Natural killer cell (primary cell): ENCODE measurements around the gene AKIRIN2. TPM values are rescaled to one million over a fixed set of nuclear protein-coding genes. Genes with fewer than 3 reads are reported as not detected.

Experiments
- ATAC-seq, 3 donors: fragments of 150-1000 bp in 2 of 3; fragments of 200-7000 bp in 1 of 3; cut with Tn5 transposase; 1 replicate in 1 of 3; 2 replicates in 2 of 3; pipeline ENCODE4 v1.10.0; 2021; ENCODE audit warnings: mild to moderate bottlenecking in 2 of 3, moderate library complexity in 2 of 3
- DNase-seq, 2 donors: peaks; one replicate each; pipeline versions ENCODE4 v3.0.0 to v3.0.0-alpha.2; 2013 to 2021; ENCODE audit warnings: mixed read lengths in 1 of 2
- H3K27ac ChIP-seq: one replicate; pipeline ENCODE4 v1.5.1; 2013; ENCODE audit warnings: mild to moderate bottlenecking, low read length
- H3K27me3 ChIP-seq: one replicate; pipeline ENCODE4 v1.6.1; 2013; ENCODE audit warnings: low read length; ENCODE audit not compliant: control insufficient read depth, insufficient read depth
- H3K36me3 ChIP-seq: one replicate; pipeline ENCODE4 v1.6.1; 2013; ENCODE audit warnings: low read length; ENCODE audit not compliant: control insufficient read depth, insufficient read depth
- H3K4me1 ChIP-seq: one replicate; pipeline ENCODE4 v1.6.1; 2013; ENCODE audit warnings: low read length; ENCODE audit not compliant: control insufficient read depth, insufficient read depth
- H3K4me3 ChIP-seq: one replicate; pipeline ENCODE4 v1.5.1; 2013; ENCODE audit warnings: low read length
- H3K9me3 ChIP-seq: one replicate; pipeline ENCODE4 v1.6.1; 2013; ENCODE audit warnings: low read length; ENCODE audit not compliant: control insufficient read depth, insufficient read depth
- H3K27ac Mint-ChIP-seq, 2 donors: one replicate each; pipeline ENCODE4 v1.8.0; 2022; ENCODE audit warnings: mild to moderate bottlenecking in 2 of 2, mixed read lengths in 2 of 2, moderate library complexity in 1 of 2
- H3K27me3 Mint-ChIP-seq, 2 donors: one replicate each; pipeline ENCODE4 v1.8.0; 2022; ENCODE audit warnings: low read depth in 2 of 2, mixed read lengths in 2 of 2
- H3K36me3 Mint-ChIP-seq: one replicate; pipeline ENCODE4 v1.8.0; 2022; ENCODE audit warnings: mixed read lengths
- H3K4me1 Mint-ChIP-seq, 2 donors: one replicate each; pipeline ENCODE4 v1.8.0; 2022; ENCODE audit warnings: mixed read lengths in 2 of 2
- H3K4me3 Mint-ChIP-seq: one replicate; pipeline ENCODE4 v1.8.0; 2022; ENCODE audit warnings: mild to moderate bottlenecking, moderate library complexity, mixed read lengths
- H3K9me3 Mint-ChIP-seq, 2 donors: one replicate each; pipeline ENCODE4 v1.8.0; 2022; ENCODE audit warnings: mixed read lengths in 2 of 2
- CTCF ChIP-seq: fragments of 200-600 bp; IDR thresholded peaks from one replicate; pipeline ENCODE4 v1.8.0; 2022; ENCODE audit warnings: antibody characterized with exemption
- WGBS: methylation state at CpG from one replicate; pipeline ENCODE4 v1.1.7; 2013; ENCODE audit warnings: missing lambda C conversion rate; ENCODE audit not compliant: insufficient coverage; 5-methylcytosine and 5-hydroxymethylcytosine counted together
- intact Hi-C: fragments of 100-400 bp; cut with micrococcal nuclease; formaldehyde crosslinking; loops from one replicate; pipeline ENCODE4 v1.14.2; 2022
- total RNA-seq, 4 donors: library from RNA; stranded (reverse); fragments of 120-200 nt in 1 of 4; gene quantifications; one replicate each; pipeline versions ENCODE4 v1.2.3 to v1.2.4, GENCODE V29; 2013 to 2022

Gene AKIRIN2
- total RNA-seq, 3 donors from 2014 or later (not counting 1 experiment from before 2014, with no cell fraction given): 102 to 156 (median 108) TPM

DNA sequence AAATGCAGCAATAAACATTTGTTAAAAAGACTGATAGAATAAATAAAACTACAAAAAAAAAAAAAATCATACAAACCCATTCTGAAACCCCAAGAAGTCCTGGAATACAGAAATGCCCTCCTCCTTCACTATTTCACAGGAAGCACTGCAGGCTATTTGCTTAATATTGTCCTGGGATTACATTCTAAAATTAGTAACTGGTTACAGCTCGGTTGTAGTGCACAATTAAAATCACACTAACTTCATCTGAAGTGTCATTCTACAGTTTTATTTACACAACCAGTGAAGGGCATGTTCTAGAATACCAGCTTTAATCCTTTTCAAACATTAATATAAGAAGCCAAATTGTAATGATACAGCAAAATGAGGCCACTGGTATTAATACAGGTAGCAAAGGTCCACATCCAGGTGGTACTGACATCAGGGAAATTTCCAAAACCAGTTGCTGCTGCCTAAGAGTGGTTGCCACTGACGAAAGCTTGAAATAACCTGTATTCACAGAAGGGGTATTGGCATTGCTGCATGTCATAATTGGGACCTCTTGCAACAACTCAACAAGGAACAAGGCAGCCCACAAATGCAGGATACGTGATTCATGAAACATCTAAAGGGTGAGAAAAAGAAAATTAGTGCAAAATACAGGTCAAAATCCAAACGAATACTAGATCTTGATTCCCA lies 26.9 kb downstream of the AKIRIN2 start:
- no peaks in the 10 kb centered on the region for H3K9me3 ChIP-seq
- ATAC-seq (no peak), DNase-seq (no peak)
- H3K4me3 ChIP-seq: no peak overlapping the region
- no peaks in the 10 kb centered on the region for H3K27me3 ChIP-seq
- Mint-ChIP-seq H3K27ac (peak overlapping the region in 1 of 2 donors; percentile 36), H3K27me3 (no peaks in the 10 kb centered on the region), H3K4me1 (peaks cover 24 to 26% of the 10 kb centered on the region in 2 donors), H3K36me3 (no peaks in the 10 kb centered on the region), H3K9me3 (no peaks in the 10 kb centered on the region), H3K4me3 (no peak overlapping the region)
- 74% methylated on average over 4 of the region's 4 CpGs for WGBS
- no peak overlapping the region for H3K27ac ChIP-seq
- H3K4me1 ChIP-seq: peaks cover 6% of the 10 kb centered on the region
- intact Hi-C loops: no loop called here
- H3K36me3 ChIP-seq: peaks cover 39% of the 10 kb centered on the region
- TF ChIP-seq CTCF: no peak

GRCh38 chr6:87674290-87674689 lies 27.7 kb downstream of the AKIRIN2 start:
- Mint-ChIP-seq H3K9me3 (no peaks in the 10 kb centered on the region), H3K4me1 (peaks cover 20 to 27% of the 10 kb centered on the region in 2 donors), H3K27me3 (no peaks in the 10 kb centered on the region), H3K36me3 (no peaks in the 10 kb centered on the region), H3K27ac (peak overlapping the region in 1 of 2 donors; percentile 36), H3K4me3 (no peak overlapping the region)
- no peak for ATAC-seq
- H3K27me3 ChIP-seq: no peaks in the 10 kb centered on the region
- H3K9me3 ChIP-seq: no peaks in the 10 kb centered on the region
- TF ChIP-seq CTCF: no peak
- no peak overlapping the region for H3K4me3 ChIP-seq
- no peak for DNase-seq
- intact Hi-C loops: no loop called here
- H3K4me1 ChIP-seq: peaks cover 6% of the 10 kb centered on the region
- H3K36me3 ChIP-seq: peaks cover 33% of the 10 kb centered on the region
- H3K27ac ChIP-seq: no peak overlapping the region

DNA sequence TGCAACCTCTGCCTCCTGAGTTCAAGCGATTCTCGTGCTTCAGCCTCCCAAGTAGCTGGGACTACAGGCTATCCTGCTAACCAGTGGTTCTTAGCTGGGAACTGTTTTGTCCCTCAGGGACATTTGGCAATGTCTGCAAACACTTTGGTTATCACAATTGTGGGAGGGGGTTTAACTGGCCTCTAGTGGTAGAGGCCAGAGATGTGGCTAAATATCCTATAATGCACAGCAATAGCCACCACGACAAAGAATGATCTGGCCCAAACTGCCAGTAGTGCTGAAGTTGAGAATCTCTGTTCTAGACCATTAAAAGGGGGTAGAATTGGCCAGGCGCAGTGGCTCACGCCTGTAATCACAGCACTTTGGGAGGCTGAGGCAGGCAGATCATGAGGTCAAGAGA lies 28.8 kb downstream of the AKIRIN2 start:
- Mint-ChIP-seq H3K36me3 (no peaks in the 10 kb centered on the region), H3K4me1 (peaks cover 20 to 27% of the 10 kb centered on the region in 2 donors)

More for the DNA sequence above, 28.8 kb downstream of the AKIRIN2 start:
- H3K9me3 Mint-ChIP-seq: no peaks in the 10 kb centered on the region
- H3K27ac Mint-ChIP-seq: no peak overlapping the region
- DNase-seq (no peak), ATAC-seq (no peak)
- 98% methylated on average over 5 of the region's 5 CpGs for WGBS
- no peak overlapping the region for H3K4me3 ChIP-seq
- H3K27me3 Mint-ChIP-seq: no peaks in the 10 kb centered on the region
- H3K27me3 ChIP-seq: no peaks in the 10 kb centered on the region
- TF ChIP-seq CTCF: no peak
- H3K4me1 ChIP-seq: peaks cover 6% of the 10 kb centered on the region
- H3K4me3 Mint-ChIP-seq: no peak overlapping the region
- H3K27ac ChIP-seq: no peak overlapping the region
- intact Hi-C loops: no loop called here
- peaks cover 33% of the 10 kb centered on the region for H3K36me3 ChIP-seq
- no peaks in the 10 kb centered on the region for H3K9me3 ChIP-seq
